GM20000 (cell line): Measurements from ENCODE around the gene TMED3.

Experiments
- DNase-seq: peaks from one replicate; pipeline ENCODE4 v3.0.0; 2012; ENCODE audit warnings: low spot score
- CTCF ChIP-seq: IDR thresholded peaks from 2 replicates; pipeline ENCODE4 v1.5.1; 2012; ENCODE audit warnings: mild to moderate bottlenecking, control low read depth; ENCODE audit errors: extremely low read depth, missing control alignments

TMED3 gene

GRCh38 chr15:79366691-79367090 lies 55.8 kb downstream of the TMED3 start:
- TF ChIP-seq CTCF, result no peak
- DNase-seq, result no peak

- no peak for DNase-seq
- no peak for TF ChIP-seq CTCF
Observed at GRCh38 chr15:79370716-79371115, 59.8 kb downstream of the TMED3 start.

GRCh38 chr15:79371591-79371990 lies 60.7 kb downstream of the TMED3 start:
- no peak for DNase-seq
- TF ChIP-seq CTCF, result no peak

- DNase-seq, result no peak
- no peak for TF ChIP-seq CTCF
Observed at GRCh38 chr15:79372428-79372827, 61.5 kb downstream of the TMED3 start.
